ENCODE results near the gene RAB8B.

GRCh38 chr15:63212050-63213004, 22.9 kb downstream of the RAB8B start:
- TF ChIP-seq CTCF (conservative IDR thresholded peaks at IDR 0.05; ENCODE audit: low read depth, low read length): no peak
- TF ChIP-seq EZH2 (IDR thresholded peaks at IDR 0.05; ENCODE audit: low read length, unreplicated experiment): no peak
- no peak for TF ChIP-seq EZH2phosphoT487 (IDR thresholded peaks at IDR 0.05; ENCODE audit: borderline replicate concordance, low read length)
